HG02970 (cell line): Measurements from ENCODE around the gene IFT57.

Source experiments
- ATAC-seq: cut with Tn5 transposase; IDR thresholded peaks from one replicate; pipeline ENCODE4 v1.9.1; 2021; ENCODE audit warnings: mild to moderate bottlenecking, moderate library complexity, moderate number of reproducible peaks; ENCODE audit not compliant: unreplicated experiment, low FRiP score

IFT57 gene

DNA sequence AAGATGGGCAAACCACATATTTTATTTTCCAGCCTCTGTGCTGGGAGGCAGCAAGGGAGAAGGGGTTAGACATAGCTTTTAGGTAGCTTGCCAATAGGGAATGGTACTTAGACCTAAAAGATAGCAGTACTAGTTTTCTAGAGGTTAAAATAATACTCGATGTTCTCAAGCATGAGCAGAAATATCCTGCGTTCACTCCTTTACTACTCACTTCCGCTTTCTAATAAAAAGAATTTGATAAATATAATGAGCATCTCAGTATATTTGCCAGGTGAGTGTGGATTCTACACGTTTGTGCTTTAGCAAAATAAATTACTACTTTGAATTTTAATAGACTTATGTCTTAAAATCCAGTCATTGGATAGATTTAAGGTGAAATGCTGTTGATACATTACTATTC, 92.0 kb downstream of the IFT57 start:
- ATAC-seq = no peak

DNA sequence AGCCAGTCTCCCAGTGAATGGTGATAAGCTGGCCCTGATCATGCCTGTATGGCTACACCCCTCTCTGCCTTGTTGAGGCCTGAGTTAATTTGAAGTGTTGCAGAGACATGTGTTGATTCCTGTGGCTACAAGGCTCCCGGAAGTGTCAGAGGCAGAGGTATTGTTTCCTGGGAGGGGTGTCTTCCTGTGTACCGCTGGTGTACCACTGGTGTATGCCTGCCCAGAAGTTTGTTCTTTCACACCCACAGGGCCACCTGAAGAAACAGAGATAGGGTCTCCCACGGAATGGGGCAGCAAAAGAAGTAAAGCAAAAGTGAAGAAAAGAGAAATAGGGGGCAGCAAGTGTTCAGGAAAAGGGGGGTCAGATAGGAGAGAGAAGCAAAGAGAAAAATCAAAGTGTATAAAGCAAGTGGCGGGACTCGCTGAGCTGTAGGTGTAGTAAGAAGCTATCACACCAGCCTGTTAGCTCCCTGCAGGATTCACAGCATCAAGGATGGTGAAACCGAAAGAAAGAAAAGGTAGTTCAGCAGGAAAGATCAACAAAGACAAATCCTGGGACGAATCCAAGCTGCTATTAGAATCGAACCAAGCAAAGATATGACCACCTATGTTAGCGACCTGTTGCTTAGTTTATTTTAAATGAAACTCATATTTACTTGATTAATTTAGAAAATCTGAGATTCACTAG, 94.8 kb downstream of the IFT57 start:
- ATAC-seq = no peak

GRCh38 chr3:108126348-108126747, 95.9 kb downstream of the IFT57 start:
- ATAC-seq = no peak

DNA sequence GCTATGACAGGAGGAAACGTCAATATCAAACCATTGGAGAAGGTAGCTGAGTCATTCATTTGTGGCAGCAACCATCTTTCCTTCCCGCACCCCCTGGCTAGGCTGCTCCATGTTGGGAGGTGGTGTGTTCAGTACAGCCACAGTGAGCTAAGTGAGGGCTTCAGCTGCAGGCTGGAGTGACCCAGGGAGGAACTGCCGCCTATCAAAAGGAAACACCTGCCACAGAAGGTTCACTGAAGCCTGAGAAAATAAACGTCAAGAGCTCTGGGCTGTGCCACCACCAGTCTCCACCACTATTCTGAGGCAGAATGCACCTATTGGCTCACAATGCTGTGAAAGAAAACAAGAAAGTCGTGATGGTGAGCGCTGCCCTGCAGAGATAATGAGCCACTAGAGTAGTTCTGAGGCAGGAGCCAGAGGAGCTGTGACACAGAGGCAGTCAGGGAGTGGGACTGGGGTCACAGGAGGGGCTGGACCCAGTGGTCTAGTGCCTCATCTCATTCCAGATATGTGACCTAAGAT, 96.6 kb downstream of the IFT57 start:
- ATAC-seq = peak; percentile 49

- no peak for ATAC-seq
Measured at GRCh38 chr3:108125153-108125543, 97.1 kb downstream of the IFT57 start.

- peak; percentile 80 for ATAC-seq
Measured at GRCh38 chr3:108124337-108125152, 97.7 kb downstream of the IFT57 start.

DNA sequence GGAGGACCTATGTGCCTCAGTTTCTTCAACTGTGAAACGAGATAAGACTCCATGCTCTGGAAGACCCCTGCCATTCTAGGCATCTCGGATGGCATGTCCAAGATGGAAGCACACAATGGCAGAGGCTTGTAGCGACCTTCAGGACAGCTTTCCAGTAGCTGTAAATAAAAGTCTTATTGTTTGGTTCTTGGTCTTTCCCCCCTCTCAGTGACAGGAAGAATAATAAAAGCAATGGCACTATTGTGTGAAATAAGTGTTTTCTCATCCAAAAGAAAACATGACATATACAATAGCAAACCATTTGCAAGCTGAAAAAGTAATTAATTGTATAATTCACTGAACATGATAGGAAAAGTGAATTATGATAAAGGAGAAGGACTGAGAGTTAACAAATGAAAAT, 98.9 kb downstream of the IFT57 start:
- no peak for ATAC-seq

GRCh38 chr3:108122276-108122675, 99.9 kb downstream of the IFT57 start:
- ATAC-seq = no peak

DNA sequence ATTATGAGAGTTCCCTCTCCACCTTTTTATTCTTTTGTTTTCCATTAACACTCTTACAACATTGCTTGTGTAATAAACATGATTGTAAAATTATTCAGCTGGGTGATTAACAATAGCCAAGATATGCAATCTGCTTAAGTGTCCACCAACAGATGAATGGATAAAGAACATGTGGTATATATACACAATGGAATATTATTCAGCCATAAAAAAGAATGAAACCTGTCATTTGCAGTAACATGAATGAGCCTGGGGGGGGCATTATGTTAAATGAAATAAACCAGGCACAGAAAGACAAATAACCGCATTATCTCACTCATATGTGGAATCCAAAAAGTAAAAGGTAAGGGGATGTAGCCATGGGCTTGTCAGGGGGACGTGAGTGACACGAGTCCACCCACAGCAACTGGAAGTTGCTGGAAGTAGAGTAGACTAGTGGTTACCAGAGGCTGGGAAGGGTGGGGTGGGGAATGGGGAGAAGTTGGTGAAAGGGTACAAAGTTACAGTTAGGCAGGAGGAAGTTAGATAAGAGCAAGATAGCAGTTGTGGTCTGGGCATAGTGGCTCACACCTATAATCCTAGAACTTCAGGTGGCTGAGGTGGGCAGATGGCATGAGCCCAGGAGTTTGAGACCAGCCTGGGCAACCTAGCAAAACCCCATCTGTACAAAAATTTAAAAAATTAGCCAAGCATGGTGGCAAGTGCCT, 102.7 kb downstream of the IFT57 start:
- no peak for ATAC-seq

- ATAC-seq = no peak
Measured at GRCh38 chr3:108118038-108118768, 104.0 kb downstream of the IFT57 start.

DNA sequence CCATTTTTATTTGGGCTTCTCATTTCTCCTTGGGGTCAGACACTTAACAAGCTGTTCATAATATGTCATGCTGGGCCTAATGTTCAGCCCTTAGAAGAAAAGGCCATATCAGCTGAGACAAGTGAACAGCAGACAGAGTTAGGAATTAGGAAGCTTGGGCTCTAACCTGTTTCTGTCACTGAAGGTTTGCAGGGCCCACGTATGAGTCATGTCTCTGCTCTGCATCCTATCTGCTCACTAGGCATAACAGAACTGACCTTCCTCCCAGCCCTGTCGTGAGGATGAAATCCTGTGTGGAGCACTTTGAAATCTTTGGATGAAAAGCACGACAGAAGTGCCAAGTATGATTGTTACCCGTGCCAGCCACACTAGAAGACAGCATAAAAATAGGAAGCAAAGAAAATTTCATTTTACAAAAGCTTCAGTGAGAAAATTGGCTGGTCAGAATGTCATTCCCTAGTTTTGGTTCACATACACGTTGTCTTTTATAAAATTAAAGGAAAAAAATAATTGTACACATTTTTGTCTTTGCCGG, 104.9 kb downstream of the IFT57 start:
- no peak for ATAC-seq

DNA sequence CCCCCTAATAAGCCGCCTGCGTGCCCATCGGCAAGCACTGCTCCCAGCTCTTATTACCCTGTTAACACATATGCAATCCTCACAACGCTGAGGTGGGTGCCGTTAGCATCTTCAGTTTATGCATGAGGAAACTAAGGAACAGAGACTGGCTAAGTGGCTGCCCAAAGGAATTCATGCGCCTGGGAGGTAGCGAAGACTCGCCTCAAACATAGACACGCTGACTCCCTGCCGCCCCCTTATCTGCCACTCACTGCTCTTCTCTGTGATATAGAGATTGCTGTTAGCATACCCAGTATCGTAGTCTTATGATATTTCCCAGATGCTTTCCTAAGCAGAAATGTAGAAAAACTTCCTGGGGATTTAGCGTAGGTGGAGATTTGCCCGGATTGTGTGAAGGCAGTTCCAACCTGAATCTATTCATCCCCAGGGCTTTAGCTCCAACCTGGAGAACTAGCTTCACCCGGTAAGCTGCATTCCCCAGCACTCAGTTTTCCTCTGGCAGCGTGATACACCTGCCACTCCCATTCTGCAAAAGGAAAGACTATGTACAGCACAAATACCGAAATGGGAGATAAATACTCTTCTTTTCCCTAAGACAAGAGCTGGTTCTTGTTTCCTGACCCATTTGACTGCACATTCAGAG, 107.7 kb downstream of the IFT57 start:
- no peak for ATAC-seq

DNA sequence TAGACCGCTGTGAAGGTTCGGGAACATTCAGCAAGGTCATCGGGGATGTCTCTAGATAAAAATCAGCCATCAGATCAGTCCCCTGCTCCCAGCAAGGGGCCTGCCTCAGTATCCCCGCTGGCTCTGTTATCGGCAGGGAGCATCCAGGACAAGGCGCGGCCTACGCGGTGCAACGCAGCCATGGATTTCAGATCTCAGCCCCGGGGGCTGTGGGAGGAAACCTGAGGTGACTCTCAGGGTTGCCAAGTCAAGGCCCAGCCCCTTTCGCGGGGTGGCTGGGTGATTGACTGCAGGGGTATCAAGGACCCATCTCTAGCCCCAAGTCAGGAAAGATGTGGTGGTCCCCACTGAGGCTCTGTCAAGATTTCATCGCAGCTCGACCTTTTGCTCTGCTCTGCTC, 108.2 kb downstream of the IFT57 start:
- ATAC-seq = no peak

DNA sequence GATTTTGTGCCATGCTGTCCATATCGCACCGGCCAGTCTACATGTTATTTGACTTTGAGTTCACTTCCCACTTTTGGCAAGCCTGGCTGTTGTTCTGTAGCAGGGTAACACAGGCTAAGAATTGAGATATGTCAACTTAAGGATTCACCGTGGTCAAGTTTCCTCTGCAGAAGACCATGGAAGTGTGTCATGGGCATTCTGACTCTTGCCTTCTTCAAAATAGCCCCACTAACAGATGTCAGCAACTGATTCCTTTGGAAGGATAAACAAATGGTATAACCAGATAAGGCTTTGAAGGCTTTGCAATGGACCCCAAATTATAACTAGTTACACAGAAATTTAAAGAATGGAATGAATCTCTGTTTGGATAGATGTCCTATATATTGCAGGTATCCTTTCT, 111.3 kb downstream of the IFT57 start:
- ATAC-seq = no peak
